Activated naive CD8-positive, alpha-beta T cell treated with anti-CD3 and anti-CD28 coated beads for 36 hours (primary cell): ENCODE measurements around the gene NDUFA7. TPM values are rescaled to one million over a fixed set of nuclear protein-coding genes. Genes with fewer than 3 reads are reported as not detected.
"Not testable (repeated sequence)": the region's sequence is repeated elsewhere in the genome, so short reads cannot be mapped to it uniquely, and the experiment has no call there.

Experiments
- DNase-seq: peaks from one replicate; pipeline ENCODE4 v3.0.0; 2021
- H3K27ac Mint-ChIP-seq: one replicate; pipeline ENCODE4 v1.8.0; 2022; ENCODE audit warnings: mild to moderate bottlenecking, moderate library complexity, mixed read lengths
- H3K27me3 Mint-ChIP-seq: one replicate; pipeline ENCODE4 v1.8.0; 2022; ENCODE audit warnings: mild to moderate bottlenecking, mixed read lengths
- H3K36me3 Mint-ChIP-seq: one replicate; pipeline ENCODE4 v1.8.0; 2021; ENCODE audit warnings: mild to moderate bottlenecking, mixed read lengths
- H3K4me1 Mint-ChIP-seq: one replicate; pipeline ENCODE4 v1.8.0; 2021; ENCODE audit warnings: mixed read lengths
- H3K4me3 Mint-ChIP-seq: one replicate; pipeline ENCODE4 v1.8.0; 2022; ENCODE audit warnings: mild to moderate bottlenecking, moderate library complexity, mixed read lengths
- H3K9me3 Mint-ChIP-seq: one replicate; pipeline ENCODE4 v1.8.0; 2022; ENCODE audit warnings: mixed read lengths
- total RNA-seq, 2 experiments: library from RNA; stranded (reverse); gene quantifications; one replicate each; pipeline ENCODE4 v1.2.3, GENCODE V29; 2021

The NDUFA7 gene
- total RNA-seq, 2 experiments from 2014 or later = 78.0 to 84.8 TPM

GRCh38 chr19:8314981-8315640, 6.1 kb downstream of the NDUFA7 start:
- H3K27me3 Mint-ChIP-seq, H3K4me3 Mint-ChIP-seq, H3K9me3 Mint-ChIP-seq, DNase-seq: not testable (repeated sequence)
- Mint-ChIP-seq H3K4me1 (peaks cover 10% of the 10 kb centered on the region), H3K36me3 (peaks cover 26% of the 10 kb centered on the region), H3K27ac (peak overlapping the region; percentile 60)

GRCh38 chr19:8311461-8312260, 9.5 kb downstream of the NDUFA7 start:
- peaks cover 35% of the 10 kb centered on the region for H3K36me3 Mint-ChIP-seq
- no peak overlapping the region for H3K27ac Mint-ChIP-seq
- no peak for DNase-seq
- no peaks in the 10 kb centered on the region for H3K27me3 Mint-ChIP-seq
- no peak overlapping the region for H3K4me3 Mint-ChIP-seq
- H3K9me3 Mint-ChIP-seq = no peaks in the 10 kb centered on the region
- peaks cover 23% of the 10 kb centered on the region for H3K4me1 Mint-ChIP-seq

DNA sequence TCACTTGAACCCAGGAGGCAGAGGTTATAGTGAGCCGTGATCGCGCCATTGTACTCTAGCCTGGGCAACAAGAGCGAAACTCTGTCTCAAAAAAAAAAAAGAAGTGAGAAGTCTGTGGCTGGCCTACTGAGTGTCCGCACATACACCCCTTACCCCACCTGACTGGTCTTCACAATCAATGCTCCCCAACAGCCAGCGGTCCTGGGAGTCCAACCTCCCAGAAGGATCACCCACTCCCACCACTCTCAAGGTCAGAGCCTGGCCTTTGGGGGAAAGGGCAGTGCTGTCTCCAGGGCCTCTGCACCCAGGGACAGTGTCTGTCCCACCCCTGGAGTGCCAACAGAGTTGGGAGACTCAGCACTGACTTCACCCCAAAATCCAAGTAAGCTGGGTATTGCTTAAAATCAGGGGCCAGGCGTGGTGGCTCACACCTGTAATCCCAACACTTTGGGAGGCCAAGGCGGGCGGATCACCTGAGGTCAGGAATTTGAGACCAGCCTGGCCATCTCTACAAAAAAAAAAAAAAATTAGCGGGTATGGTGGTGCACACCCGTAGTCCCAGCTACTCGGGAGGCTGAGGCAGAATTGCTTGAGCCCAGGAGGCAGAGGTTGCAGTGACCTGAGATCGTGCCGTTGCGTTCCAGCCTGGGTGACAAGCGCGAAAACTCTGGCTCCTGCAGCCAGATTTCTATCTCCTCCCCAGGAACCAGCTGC, 10.7 kb downstream of the NDUFA7 start:
- no peak overlapping the region for H3K4me3 Mint-ChIP-seq
- H3K27ac Mint-ChIP-seq = no peak overlapping the region

GRCh38 chr19:8308891-8309291, 12.3 kb downstream of the NDUFA7 start:
- no peaks in the 10 kb centered on the region for H3K9me3 Mint-ChIP-seq
- DNase-seq = no peak
- H3K4me3 Mint-ChIP-seq = peak overlapping the region; percentile 94
- H3K27me3 Mint-ChIP-seq = no peaks in the 10 kb centered on the region
- H3K4me1 Mint-ChIP-seq = peaks cover 34% of the 10 kb centered on the region
- peak overlapping the region; percentile 97 for H3K27ac Mint-ChIP-seq
- H3K36me3 Mint-ChIP-seq = peaks cover 32% of the 10 kb centered on the region

More for the DNA sequence above, 10.7 kb downstream of the NDUFA7 start:
- Mint-ChIP-seq H3K27me3 (no peaks in the 10 kb centered on the region), H3K36me3 (peaks cover 33% of the 10 kb centered on the region), H3K4me1 (peaks cover 30% of the 10 kb centered on the region), H3K9me3 (no peaks in the 10 kb centered on the region)
- DNase-seq = no peak

DNA sequence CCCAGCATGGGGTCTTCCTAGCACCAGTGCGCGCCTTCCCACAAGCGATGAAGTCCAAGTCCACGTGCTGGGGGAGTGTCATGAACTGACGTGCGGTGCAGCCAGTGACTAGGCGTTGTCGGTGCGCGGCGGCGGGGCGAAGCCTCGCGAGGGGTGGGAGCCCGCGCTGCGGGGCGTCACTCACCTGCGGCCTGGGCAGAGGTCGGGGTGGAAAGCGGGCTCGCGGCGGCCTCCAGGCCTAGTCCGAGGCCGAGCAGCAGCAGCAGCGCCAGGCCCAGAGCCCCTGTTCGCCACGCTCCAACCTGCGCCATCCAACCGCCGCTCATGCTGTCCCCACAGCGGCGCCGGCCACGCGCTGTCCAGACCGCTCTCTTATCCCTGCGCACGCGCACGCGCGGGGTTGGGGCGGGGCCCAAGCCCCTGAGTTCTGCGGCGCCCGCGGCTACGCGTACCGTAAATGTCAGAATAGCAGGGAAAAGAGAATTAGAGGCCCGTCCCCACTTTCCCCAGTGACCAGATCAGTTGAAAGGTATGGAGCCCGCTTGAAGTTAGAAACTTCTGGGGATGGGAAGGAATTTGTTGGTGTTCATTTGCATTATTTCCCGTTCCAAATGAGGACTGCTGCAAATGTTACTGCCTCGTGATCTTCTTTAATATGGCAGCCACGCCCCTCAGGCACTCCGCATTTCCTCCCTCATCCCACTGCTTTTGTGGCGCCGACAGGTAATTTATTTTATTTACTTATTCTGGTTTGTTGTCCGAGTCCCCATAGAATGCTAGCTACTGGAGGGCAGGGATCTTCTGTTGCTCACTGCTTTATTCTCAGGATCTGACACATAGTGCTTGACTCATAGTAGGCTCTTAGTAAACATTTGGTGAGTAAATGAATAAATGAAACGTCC, 13.0 kb downstream of the NDUFA7 start, which contains the start of gene CD320:
CD320 (minus strand) TSS at position 394 of the 902 bp plus-strand sequence; CDS start at position 326, 68 bp downstream.
- DNase-seq = peak; percentile 91
- Mint-ChIP-seq H3K9me3 (no peaks in the 10 kb centered on the region), H3K27me3 (no peaks in the 10 kb centered on the region), H3K4me3 (peak within 1 kb of the TSS; percentile 94), H3K4me1 (peaks cover 34% of the 10 kb centered on the region), H3K36me3 (peaks cover 32% of the 10 kb centered on the region), H3K27ac (peak within 1 kb of the TSS; percentile 97)

DNA sequence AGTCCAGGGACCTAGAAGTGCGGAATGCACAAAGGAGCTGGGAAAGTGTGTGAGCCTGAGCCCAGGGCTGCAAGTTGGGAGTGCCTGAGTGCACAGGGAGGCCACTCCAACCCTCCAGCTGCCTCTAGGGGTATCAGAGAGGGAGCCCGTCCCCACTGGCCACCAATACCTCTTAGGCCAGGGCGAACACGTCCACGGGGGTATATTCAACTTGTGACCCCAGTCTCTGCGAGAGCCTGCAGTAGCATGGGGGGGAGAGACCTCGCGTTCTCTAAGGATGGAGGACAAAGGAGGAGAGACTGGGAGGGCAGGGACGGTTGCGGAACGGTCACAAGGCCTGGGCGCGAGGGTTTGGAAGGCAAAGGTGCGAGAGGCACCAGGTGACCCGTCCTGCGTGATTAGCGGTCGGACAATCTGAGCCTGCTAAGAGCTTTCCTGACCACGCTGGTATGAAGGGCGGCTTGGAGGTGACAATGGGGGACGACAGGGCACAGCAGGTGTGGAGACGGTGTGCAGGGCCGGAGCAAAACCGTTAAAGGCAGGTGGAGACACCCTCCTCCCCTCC, 13.7 kb downstream of the NDUFA7 start:
- H3K27me3 Mint-ChIP-seq = no peaks in the 10 kb centered on the region
- DNase-seq = no peak
- H3K27ac Mint-ChIP-seq = peak overlapping the region; percentile 97
- H3K36me3 Mint-ChIP-seq = peaks cover 32% of the 10 kb centered on the region
- peaks cover 34% of the 10 kb centered on the region for H3K4me1 Mint-ChIP-seq
- H3K9me3 Mint-ChIP-seq = no peaks in the 10 kb centered on the region
- peak overlapping the region; percentile 94 for H3K4me3 Mint-ChIP-seq

GRCh38 chr19:8306235-8307054, 14.7 kb downstream of the NDUFA7 start:
- no peak for DNase-seq

DNA sequence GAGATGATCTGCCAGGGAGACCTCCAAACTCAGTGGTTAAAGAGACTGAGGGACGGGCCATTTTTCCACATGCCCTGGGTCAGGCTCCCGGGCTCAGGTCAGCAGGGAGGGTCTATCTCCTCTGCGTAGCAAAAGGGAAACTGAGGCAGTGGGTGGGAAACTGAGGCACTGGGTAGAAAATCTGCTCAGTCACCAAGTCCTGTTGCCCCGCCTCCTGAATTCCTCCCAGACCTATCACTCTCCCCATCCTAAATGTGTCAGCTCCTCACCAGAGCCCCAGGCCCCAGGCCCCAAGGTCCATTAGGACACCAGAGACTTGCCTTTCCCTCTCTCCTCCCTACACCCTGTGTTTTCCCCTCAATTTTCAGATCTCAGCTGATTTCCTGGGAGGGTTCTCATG, 15.4 kb downstream of the NDUFA7 start:
- DNase-seq = no peak

More at GRCh38 chr19:8306235-8307054, 14.7 kb downstream of the NDUFA7 start:
- Mint-ChIP-seq H3K4me3 (peak overlapping the region; percentile 94), H3K27me3 (no peaks in the 10 kb centered on the region), H3K9me3 (no peaks in the 10 kb centered on the region), H3K27ac (peak overlapping the region; percentile 97), H3K4me1 (peaks cover 34% of the 10 kb centered on the region), H3K36me3 (peaks cover 32% of the 10 kb centered on the region)

DNA sequence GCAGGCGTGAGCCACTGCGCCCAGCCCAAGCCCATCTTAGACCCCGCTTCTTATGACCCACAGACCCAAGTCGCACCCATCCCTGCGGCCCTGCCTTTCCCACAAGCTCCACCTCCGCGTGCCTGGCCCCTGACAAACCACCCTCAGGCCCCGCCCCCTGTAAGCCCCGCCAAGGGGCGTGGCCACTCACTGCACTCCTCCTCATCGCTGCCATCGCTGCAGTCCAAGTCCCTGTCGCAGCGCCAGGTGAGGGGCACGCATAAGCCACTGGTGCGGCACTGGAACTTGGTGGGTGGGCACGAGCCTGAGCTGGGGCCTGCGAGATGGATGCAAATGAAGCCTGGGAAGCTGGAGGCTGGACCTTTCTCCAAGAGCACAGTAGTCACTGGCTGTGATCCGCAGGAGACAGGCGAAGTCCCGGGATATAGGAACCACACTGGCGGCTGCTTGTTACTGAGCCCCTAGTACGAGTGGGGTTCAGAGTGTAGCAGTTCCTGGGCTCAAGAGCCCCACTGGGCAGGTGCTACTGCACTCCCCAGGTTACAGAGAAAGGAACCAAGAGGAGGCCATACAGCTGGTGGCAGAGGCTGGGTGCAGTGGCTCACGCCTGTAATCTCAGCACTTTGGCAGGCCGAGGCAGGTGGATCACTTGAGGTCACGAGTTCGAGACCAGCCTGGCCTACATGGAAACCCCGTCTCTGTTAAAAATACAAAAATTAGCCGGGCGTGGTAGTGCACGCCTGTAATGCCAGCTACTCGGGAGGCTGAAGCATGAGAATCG, 16.1 kb downstream of the NDUFA7 start:
- no peaks in the 10 kb centered on the region for H3K27me3 Mint-ChIP-seq
- H3K4me1 Mint-ChIP-seq = peaks cover 34% of the 10 kb centered on the region
- H3K9me3 Mint-ChIP-seq = no peaks in the 10 kb centered on the region
- H3K36me3 Mint-ChIP-seq = peaks cover 28% of the 10 kb centered on the region
- DNase-seq = peak; percentile 55
- H3K4me3 Mint-ChIP-seq = no peak overlapping the region
- H3K27ac Mint-ChIP-seq = peak overlapping the region; percentile 43

More for the DNA sequence above, 15.4 kb downstream of the NDUFA7 start:
- Mint-ChIP-seq H3K36me3 (peaks cover 28% of the 10 kb centered on the region), H3K9me3 (no peaks in the 10 kb centered on the region), H3K27ac (peak overlapping the region; percentile 42), H3K4me3 (peak overlapping the region; percentile 94), H3K27me3 (no peaks in the 10 kb centered on the region), H3K4me1 (peaks cover 34% of the 10 kb centered on the region)

- Mint-ChIP-seq H3K4me3 (no peak overlapping the region), H3K27me3 (no peaks in the 10 kb centered on the region), H3K4me1 (peaks cover 22% of the 10 kb centered on the region), H3K9me3 (no peaks in the 10 kb centered on the region), H3K36me3 (peaks cover 21% of the 10 kb centered on the region), H3K27ac (no peak overlapping the region)
- DNase-seq = no peak
Observed at GRCh38 chr19:8302734-8303133, 18.4 kb downstream of the NDUFA7 start.

- H3K27ac Mint-ChIP-seq = no peak overlapping the region
- H3K36me3 Mint-ChIP-seq = peaks cover 16% of the 10 kb centered on the region
- H3K27me3 Mint-ChIP-seq = no peaks in the 10 kb centered on the region
- H3K9me3 Mint-ChIP-seq = no peaks in the 10 kb centered on the region
- no peak overlapping the region for H3K4me3 Mint-ChIP-seq
- DNase-seq = no peak
- H3K4me1 Mint-ChIP-seq = peaks cover 18% of the 10 kb centered on the region
Observed at GRCh38 chr19:8302357-8302691, 18.9 kb downstream of the NDUFA7 start.

GRCh38 chr19:8291337-8291736, 29.8 kb downstream of the NDUFA7 start:
- not testable (repeated sequence) for H3K36me3 Mint-ChIP-seq, H3K4me1 Mint-ChIP-seq, H3K27me3 Mint-ChIP-seq, DNase-seq, H3K4me3 Mint-ChIP-seq, H3K27ac Mint-ChIP-seq, H3K9me3 Mint-ChIP-seq

DNA sequence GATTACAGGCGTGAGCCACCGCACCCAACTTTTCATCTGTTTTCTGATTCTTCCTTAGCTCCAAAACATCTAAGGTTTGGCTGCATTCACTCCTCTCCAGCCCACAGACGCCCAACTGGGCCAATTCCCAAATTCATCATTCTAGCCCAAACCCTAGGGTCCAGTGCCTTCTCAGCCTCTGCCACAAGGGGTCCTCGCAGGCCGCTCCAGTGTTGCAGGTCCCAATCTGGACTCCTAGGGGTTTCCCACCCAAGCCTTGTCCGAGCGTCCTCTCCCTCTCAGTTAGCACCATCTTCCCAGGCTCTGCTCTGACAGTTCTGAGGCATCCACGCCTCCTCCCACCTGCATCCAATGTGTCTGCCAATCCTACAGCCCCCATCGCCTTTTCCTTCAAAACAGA, 44.7 kb downstream of the NDUFA7 start:
- H3K27ac Mint-ChIP-seq, H3K9me3 Mint-ChIP-seq, H3K27me3 Mint-ChIP-seq, H3K36me3 Mint-ChIP-seq, H3K4me1 Mint-ChIP-seq, DNase-seq, H3K4me3 Mint-ChIP-seq: not testable (repeated sequence)
